ENCODE data around the gene CYP3A4.

The CYP3A4 gene

GRCh38 chr7:99728615-99729014 is 55.4 kb downstream of the CYP3A4 start:
- TF ChIP-seq, protein P1, sequence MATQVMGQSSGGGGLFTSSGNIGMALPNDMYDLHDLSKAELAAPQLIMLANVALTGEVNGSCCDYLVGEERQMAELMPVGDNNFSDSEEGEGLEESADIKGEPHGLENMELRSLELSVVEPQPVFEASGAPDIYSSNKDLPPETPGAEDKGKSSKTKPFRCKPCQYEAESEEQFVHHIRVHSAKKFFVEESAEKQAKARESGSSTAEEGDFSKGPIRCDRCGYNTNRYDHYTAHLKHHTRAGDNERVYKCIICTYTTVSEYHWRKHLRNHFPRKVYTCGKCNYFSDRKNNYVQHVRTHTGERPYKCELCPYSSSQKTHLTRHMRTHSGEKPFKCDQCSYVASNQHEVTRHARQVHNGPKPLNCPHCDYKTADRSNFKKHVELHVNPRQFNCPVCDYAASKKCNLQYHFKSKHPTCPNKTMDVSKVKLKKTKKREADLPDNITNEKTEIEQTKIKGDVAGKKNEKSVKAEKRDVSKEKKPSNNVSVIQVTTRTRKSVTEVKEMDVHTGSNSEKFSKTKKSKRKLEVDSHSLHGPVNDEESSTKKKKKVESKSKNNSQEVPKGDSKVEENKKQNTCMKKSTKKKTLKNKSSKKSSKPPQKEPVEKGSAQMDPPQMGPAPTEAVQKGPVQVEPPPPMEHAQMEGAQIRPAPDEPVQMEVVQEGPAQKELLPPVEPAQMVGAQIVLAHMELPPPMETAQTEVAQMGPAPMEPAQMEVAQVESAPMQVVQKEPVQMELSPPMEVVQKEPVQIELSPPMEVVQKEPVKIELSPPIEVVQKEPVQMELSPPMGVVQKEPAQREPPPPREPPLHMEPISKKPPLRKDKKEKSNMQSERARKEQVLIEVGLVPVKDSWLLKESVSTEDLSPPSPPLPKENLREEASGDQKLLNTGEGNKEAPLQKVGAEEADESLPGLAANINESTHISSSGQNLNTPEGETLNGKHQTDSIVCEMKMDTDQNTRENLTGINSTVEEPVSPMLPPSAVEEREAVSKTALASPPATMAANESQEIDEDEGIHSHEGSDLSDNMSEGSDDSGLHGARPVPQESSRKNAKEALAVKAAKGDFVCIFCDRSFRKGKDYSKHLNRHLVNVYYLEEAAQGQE (IDR thresholded peaks at IDR 0.05; ENCODE audit: insufficient read depth in 1 of 2, low read depth in 2 of 2, low read length in 2 of 2) = no peak
- no peak for TF ChIP-seq SIN3A (IDR thresholded peaks at IDR 0.05; ENCODE audit: borderline replicate concordance, insufficient read depth, low read length)
- TF ChIP-seq POLR2AphosphoS5 (IDR thresholded peaks at IDR 0.05; ENCODE audit: low read depth, low read length) = no peak
- TF ChIP-seq FOXP2 (optimal IDR thresholded peaks at IDR 0.05; ENCODE audit: borderline replicate concordance, extremely low read depth, extremely low read length, insufficient read depth) = no peak
- no peak for TF ChIP-seq TAF1 (IDR thresholded peaks at IDR 0.05; ENCODE audit: borderline replicate concordance, insufficient read depth, low read length)

- TF ChIP-seq FOXP2 (optimal IDR thresholded peaks at IDR 0.05; ENCODE audit: borderline replicate concordance, extremely low read depth, extremely low read length, insufficient read depth) = no peak
- TF ChIP-seq, protein P1 (IDR thresholded peaks at IDR 0.05; ENCODE audit: insufficient read depth in 1 of 2, low read depth in 2 of 2, low read length in 2 of 2) = no peak
- no peak for TF ChIP-seq TAF1 (IDR thresholded peaks at IDR 0.05; ENCODE audit: borderline replicate concordance, insufficient read depth, low read length)
- no peak for TF ChIP-seq SIN3A (IDR thresholded peaks at IDR 0.05; ENCODE audit: borderline replicate concordance, insufficient read depth, low read length)
- no peak for TF ChIP-seq POLR2AphosphoS5 (IDR thresholded peaks at IDR 0.05; ENCODE audit: low read depth, low read length)
These were observed 63.0 kb downstream of the CYP3A4 start for GRCh38 chr7:99720800-99721595.

- TF ChIP-seq FOXP2 (optimal IDR thresholded peaks at IDR 0.05; ENCODE audit: borderline replicate concordance, extremely low read depth, extremely low read length, insufficient read depth) = no peak
- TF ChIP-seq POLR2AphosphoS5 (IDR thresholded peaks at IDR 0.05; ENCODE audit: low read depth, low read length) = no peak
- no peak for TF ChIP-seq TAF1 (IDR thresholded peaks at IDR 0.05; ENCODE audit: borderline replicate concordance, insufficient read depth, low read length)
- TF ChIP-seq, protein P1 (IDR thresholded peaks at IDR 0.05; ENCODE audit: insufficient read depth in 1 of 2, low read depth in 2 of 2, low read length in 2 of 2) = no peak
- no peak for TF ChIP-seq SIN3A (IDR thresholded peaks at IDR 0.05; ENCODE audit: borderline replicate concordance, insufficient read depth, low read length)
These were observed 63.8 kb downstream of the CYP3A4 start for GRCh38 chr7:99719996-99720769.

DNA sequence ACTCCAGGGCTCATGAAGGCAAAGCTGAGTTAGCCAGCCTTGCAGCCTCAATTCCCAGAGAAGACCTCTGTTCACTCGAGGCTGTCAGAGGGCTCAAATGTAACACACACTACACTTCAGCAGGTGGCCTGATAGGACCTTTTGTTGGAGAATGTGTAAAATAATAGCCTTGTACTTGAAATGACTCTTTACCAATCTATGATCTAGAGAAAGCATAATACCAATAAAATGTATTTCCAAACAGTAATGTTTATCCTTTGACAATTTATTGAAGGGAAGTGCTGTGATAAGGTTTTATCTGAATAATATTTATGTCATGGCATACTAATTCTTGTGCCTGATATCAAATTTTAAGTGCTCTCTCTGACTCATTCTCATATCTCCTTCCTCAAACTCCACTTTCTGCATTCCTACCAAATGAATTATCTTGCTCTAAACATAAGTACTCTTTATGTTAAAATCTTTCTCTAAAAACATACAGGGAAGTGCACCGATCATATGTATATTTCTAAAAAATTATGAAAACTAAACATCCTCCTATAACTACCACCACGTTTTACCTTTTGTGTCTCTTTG is 69.9 kb downstream of the CYP3A4 start:
- TF ChIP-seq POLR2AphosphoS5 (IDR thresholded peaks at IDR 0.05; ENCODE audit: low read depth, low read length) (no peak), FOXP2 (optimal IDR thresholded peaks at IDR 0.05; ENCODE audit: borderline replicate concordance, extremely low read depth, extremely low read length, insufficient read depth) (no peak), SIN3A (IDR thresholded peaks at IDR 0.05; ENCODE audit: borderline replicate concordance, insufficient read depth, low read length) (no peak), TAF1 (IDR thresholded peaks at IDR 0.05; ENCODE audit: borderline replicate concordance, insufficient read depth, low read length) (no peak)
- TF ChIP-seq, protein P1 (IDR thresholded peaks at IDR 0.05; ENCODE audit: insufficient read depth in 1 of 2, low read depth in 2 of 2, low read length in 2 of 2) = no peak

Data from PFSK-1 (cell line).